ENCODE data around the gene CEP41. TPM values are rescaled to one million over a fixed set of nuclear protein-coding genes. Genes with fewer than 3 reads are reported as not detected.
A peak's percentile ranks its signal among the peaks of the same experiment; 100 is the strongest.

The CEP41 gene
- total and polyA plus RNA-seq, 2 donors from 2014 or later = 8.1 to 12.7 TPM

DNA sequence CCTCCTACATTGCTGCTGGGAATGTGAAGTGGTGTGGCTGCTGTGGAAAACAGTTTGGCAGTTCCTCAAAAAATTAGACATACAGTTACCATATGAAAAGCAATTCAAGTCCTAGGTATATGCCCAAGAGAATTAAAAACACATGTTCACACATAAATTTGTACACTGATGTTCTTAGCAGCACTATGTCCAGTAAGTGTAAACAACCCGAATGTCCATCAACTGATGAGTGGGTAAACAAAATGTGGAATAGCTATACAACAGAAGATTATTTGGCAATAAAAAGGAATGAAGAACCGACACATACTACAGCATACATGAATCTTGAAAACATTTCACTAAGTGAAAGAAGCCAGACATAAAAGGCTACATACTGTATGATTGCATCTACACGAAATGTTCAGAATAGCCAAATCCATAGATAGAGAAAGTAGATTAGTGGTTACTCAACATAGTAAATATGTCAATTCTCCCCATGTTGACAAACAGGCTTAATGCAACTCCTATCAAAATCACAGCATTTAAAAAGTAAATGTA lies 17.2 kb downstream of the CEP41 start:
- FAIRE-seq (no peak), DNase-seq (no peak)
- TF ChIP-seq, protein P1, sequence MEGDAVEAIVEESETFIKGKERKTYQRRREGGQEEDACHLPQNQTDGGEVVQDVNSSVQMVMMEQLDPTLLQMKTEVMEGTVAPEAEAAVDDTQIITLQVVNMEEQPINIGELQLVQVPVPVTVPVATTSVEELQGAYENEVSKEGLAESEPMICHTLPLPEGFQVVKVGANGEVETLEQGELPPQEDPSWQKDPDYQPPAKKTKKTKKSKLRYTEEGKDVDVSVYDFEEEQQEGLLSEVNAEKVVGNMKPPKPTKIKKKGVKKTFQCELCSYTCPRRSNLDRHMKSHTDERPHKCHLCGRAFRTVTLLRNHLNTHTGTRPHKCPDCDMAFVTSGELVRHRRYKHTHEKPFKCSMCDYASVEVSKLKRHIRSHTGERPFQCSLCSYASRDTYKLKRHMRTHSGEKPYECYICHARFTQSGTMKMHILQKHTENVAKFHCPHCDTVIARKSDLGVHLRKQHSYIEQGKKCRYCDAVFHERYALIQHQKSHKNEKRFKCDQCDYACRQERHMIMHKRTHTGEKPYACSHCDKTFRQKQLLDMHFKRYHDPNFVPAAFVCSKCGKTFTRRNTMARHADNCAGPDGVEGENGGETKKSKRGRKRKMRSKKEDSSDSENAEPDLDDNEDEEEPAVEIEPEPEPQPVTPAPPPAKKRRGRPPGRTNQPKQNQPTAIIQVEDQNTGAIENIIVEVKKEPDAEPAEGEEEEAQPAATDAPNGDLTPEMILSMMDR (IDR thresholded peaks at IDR 0.05; ENCODE audit: borderline replicate concordance, extremely low read depth, insufficient read depth) = no peak
- Histone ChIP-seq H3K36me3 (ENCODE audit: control insufficient read depth in 2 of 3, insufficient read depth in 3 of 3, low read length in 3 of 3) (peaks cover 0 to 2% (median 0%) of the 10 kb centered on the region in 3 donors), H3K4me1 (ENCODE audit: control insufficient read depth in 2 of 3, insufficient read depth in 2 of 3, low read depth in 1 of 3, low read length in 3 of 3) (peaks cover 0 to 3% (median 0%) of the 10 kb centered on the region in 3 donors), H3K27ac (ENCODE audit: low read depth in 2 of 2, low read length in 2 of 2) (no peak overlapping the region), H3K4me3 (ENCODE audit: low read length in 3 of 3) (no peak overlapping the region), H3K27me3 (ENCODE audit: control insufficient read depth, insufficient read depth, low read length) (no peaks in the 10 kb centered on the region), H3K9me3 (ENCODE audit: control insufficient read depth in 2 of 3, insufficient read depth in 1 of 3, low read length in 3 of 3) (no peaks in the 10 kb centered on the region), H3K9ac (ENCODE audit: low read length in 3 of 3) (no peak overlapping the region)
- intact Hi-C loops (cut with DNase I) = no loop called here

DNA sequence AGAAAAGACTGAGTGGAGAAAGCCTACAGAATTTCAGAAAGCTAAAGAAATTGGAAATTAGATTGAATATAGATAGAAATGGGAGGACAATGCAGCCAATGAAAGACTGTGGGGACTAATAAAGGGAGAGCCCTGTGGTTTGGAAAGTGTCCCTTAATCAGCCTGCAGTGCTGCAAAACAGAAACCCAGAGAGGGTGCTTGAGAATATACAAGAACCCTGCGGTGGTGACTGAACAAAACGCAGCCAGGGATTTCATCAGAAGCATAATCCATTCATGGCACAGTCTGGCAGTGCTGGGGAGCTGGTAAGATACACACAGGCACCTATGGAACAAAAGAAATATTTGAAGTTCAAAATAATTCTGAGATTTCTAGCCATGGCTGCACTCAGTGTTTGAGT lies 19.1 kb downstream of the CEP41 start:
- intact Hi-C loops (cut with DNase I) = no loop called here
- H3K9me3 ChIP-seq (ENCODE audit: control insufficient read depth in 2 of 3, insufficient read depth in 1 of 3, low read length in 3 of 3) = no peaks in the 10 kb centered on the region
- H3K4me1 ChIP-seq (ENCODE audit: control insufficient read depth in 2 of 3, insufficient read depth in 2 of 3, low read depth in 1 of 3, low read length in 3 of 3) = peaks cover 0 to 3% (median 0%) of the 10 kb centered on the region in 3 donors
- FAIRE-seq (no peak), DNase-seq (no peak)
- no peak overlapping the region for H3K9ac ChIP-seq (ENCODE audit: low read length in 3 of 3)
- no peaks in the 10 kb centered on the region for H3K27me3 ChIP-seq (ENCODE audit: control insufficient read depth, insufficient read depth, low read length)
- no peak overlapping the region for H3K4me3 ChIP-seq (ENCODE audit: low read length in 3 of 3)
- H3K36me3 ChIP-seq (ENCODE audit: control insufficient read depth in 2 of 3, insufficient read depth in 3 of 3, low read length in 3 of 3) = peaks cover 0 to 2% (median 0%) of the 10 kb centered on the region in 3 donors
- TF ChIP-seq, protein P1 (IDR thresholded peaks at IDR 0.05; ENCODE audit: borderline replicate concordance, extremely low read depth, insufficient read depth) = no peak
- no peak overlapping the region for H3K27ac ChIP-seq (ENCODE audit: low read depth in 2 of 2, low read length in 2 of 2)

DNA sequence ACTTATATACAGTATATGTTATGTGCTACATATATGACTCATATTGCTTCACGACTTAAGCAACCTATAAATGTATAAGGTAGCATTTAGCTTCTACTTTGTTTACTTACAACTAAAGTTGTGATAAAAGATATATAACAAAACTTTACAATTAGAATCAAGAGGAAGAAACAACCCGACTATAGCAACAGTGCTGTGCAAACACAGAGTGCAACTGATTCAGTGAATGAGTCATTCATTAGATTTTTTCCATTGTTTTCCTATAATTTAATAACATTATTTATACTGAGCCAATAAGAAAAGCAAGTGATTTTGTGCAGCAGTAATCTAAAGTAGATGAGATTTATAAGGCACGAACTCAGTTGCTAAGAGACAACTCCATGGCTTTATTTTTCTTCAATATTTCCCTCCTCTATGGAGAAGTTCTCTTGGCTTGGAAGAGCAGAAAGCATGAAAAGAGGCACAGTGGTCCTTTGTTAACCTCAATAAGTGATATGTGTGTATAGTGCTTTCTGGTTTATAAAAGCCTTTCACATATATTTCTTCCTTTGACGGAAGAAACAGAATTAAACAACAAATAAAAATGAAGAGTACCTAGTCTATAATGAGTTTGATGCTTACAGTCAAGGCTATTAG lies 19.8 kb downstream of the CEP41 start:
- intact Hi-C loops (cut with DNase I) = no loop called here
- no peak overlapping the region for H3K27ac ChIP-seq (ENCODE audit: low read depth in 2 of 2, low read length in 2 of 2)

More for the DNA sequence above, 19.8 kb downstream of the CEP41 start:
- FAIRE-seq = no peak
- Histone ChIP-seq H3K4me3 (ENCODE audit: low read length in 3 of 3) (no peak overlapping the region), H3K4me1 (ENCODE audit: control insufficient read depth in 2 of 3, insufficient read depth in 2 of 3, low read depth in 1 of 3, low read length in 3 of 3) (peaks cover 0 to 3% (median 0%) of the 10 kb centered on the region in 3 donors), H3K36me3 (ENCODE audit: control insufficient read depth in 2 of 3, insufficient read depth in 3 of 3, low read length in 3 of 3) (peaks cover 0 to 2% (median 0%) of the 10 kb centered on the region in 3 donors), H3K27me3 (ENCODE audit: control insufficient read depth, insufficient read depth, low read length) (no peaks in the 10 kb centered on the region), H3K9ac (ENCODE audit: low read length in 3 of 3) (no peak overlapping the region), H3K9me3 (ENCODE audit: control insufficient read depth in 2 of 3, insufficient read depth in 1 of 3, low read length in 3 of 3) (no peaks in the 10 kb centered on the region)
- TF ChIP-seq, protein P1 (IDR thresholded peaks at IDR 0.05; ENCODE audit: borderline replicate concordance, extremely low read depth, insufficient read depth) = no peak
- DNase-seq = peak in 1 of 5 donors; percentile 30

Data from kidney (tissue), 14 donors.